T-helper 22 cell (primary cell): Measurements from ENCODE around the gene RGS11.
"Not testable (repeated sequence)": the region's sequence is repeated elsewhere in the genome, so short reads cannot be mapped to it uniquely, and the experiment has no call there.

Experiments
- DNase-seq: peaks from one replicate; pipeline ENCODE4 v3.0.0-alpha.2; 2020; ENCODE audit warnings: low read depth

The RGS11 gene

DNA sequence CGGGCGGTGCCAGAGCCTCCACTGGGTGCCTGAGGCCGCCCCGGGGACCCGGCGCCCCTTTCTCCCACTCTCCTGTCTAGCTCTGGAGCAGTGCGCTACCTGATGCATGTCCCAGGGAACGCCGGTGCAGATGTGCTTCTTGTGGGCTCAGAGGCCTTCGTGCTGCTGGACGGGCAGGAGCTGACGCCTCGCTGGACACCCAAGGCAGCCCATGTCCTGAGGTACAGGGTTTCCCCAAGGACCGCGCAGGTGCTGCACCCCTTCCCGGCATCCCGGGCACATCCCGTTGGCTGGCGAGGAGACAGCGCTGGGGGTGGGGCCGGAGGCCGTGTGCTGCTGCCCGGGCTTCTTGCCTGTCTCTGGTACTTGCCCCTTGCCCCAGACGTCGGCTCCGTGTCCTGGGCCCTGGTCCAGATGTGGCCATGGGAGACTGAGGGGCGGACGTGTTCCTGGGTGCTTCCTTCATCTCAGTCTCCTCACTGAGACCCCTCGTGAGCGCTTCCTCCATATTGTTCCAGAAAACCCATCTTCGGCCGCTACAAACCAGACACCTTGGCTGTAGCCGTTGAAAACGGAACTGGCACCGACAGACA lies 12.5 kb downstream of the RGS11 start:
- DNase-seq = no peak

DNA sequence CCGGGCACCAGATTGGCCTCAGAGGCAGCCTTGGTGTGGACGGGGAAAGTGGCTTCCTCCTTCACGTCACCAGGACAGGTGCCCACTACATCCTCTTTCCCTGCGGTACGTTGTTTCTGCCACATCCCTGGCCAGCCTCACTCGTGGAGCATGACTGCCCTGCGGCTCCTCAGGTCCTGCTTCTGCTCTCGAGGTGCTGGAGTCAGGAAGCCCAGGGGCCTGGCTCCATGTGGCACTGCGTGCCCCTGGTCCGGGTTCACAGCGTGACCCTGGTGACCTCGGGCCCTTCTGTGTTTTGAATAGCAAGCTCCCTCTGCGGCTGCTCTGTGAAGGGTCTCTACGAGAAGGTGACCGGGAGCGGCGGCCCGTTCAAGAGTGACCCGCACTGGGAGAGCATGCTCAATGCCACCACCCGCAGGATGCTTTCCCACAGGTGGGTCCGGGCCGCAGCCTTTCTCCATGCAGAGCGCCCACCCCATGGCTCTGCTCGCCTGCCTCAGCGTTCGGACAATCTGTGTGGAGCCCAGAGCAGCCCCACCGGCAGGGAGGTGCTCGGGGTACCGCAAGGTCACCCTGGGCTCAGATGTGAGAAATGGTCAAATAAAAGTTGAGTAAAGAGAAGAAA lies 13.5 kb downstream of the RGS11 start:
- DNase-seq = no peak

DNA sequence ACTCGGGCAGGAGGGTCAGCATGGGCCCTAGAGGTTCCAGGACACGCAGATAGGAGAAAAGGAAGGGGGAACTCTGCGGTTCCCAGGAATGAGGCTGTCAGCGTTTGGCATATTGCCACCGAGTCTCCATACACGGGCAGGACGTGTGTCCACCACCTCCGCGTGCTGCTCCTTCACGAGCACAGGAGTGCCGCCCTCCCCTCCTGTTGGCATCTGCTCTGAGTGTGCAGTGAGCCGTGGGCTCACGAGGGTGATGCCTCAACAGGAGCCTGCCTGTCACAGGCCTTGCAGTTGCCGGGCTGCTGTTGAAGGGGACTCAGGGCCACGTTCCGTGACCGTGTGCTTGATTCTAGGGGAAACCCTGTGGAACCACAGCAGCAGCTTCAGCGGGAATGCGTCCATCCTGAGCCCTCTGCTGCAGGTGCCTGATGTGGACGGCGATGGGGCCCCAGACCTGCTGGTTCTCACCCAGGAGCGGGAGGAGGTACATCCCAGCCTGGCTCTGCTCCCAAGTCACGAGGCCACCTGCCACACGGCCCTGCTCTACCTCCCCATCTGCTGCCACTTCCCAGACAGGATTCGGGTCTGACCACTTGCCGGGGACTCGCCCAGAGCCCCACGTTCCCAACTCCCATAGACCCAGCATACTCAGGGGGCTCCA lies 14.6 kb downstream of the RGS11 start:
- DNase-seq = no peak

DNA sequence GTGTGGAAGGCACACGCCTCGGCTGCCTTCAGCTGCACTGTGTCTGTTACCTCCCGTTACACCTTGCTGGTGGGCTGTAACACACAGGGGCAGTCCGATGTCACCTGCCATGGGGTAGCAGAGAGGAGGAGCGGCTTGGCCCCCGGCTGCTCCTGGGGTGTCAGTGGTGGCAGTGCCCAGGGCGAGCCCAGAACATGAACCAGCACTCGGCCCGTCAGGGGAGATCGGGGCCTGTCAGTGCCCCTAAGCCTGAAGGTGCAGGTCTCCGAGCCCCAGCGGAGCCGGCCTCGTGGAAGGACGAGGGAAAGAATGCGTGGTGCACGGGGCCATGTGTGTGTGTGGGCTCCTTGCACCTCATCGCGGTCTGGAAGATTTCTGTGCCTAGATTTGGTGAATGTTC lies 15.4 kb downstream of the RGS11 start:
- DNase-seq = no peak

DNA sequence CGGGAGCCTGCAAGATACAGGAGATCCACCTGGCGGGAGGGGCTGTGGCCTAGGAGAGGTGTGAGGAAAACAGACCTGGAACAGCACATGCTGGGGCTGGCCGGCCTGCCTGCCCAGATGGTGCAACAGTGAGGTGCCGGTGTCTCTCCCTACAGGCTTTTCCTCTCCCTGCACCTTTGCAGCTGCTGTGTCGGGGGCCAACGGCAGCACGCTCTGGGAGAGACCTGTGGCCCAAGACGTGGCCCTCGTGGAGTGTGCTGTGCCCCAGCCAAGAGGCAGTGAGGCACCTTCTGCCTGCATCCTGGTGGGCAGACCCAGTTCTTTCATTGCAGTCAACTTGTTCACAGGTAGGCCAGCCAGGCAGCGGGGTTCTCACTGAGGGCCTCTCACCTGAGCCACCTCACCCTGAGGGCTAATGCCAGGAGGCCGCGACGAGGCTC lies 15.9 kb downstream of the RGS11 start:
- no peak for DNase-seq

DNA sequence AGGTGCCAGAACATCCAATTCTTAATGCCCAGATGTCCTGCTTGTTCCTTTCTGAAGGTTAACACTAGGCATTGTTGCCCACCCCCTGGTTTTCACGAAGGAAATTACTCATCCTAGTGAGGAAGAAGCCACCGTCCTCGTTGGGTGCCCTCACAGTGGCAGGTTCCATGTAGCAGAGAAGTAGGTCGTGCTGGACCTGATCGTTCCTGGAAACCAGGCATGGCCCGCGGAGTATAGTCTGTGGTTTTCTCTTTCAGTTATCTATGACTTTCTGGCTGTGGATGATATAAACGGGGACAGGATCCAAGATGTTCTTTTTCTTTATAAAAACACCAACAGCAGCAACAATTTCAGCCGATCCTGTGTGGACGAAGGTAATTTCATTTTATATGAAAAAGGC lies 16.5 kb downstream of the RGS11 start:
- DNase-seq = no peak

DNA sequence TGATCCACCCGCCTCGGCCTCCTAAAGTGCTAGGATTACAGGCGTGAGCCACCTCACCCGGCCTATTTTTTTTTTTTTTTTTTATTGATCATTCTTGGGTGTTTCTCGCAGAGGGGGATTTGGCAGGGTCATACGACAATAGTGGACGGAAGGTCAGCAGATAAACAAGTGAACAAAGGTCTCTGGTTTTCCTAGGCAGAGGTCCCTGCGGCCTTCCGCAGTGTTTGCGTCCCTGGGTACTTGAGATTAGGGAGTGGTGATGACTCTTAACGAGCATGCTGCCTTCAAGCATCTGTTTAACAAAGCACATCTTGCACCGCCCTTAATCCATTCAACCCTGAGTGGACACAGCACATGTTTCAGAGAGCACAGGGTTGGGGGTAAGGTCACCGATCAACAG lies 17.7 kb downstream of the RGS11 start:
- not testable (repeated sequence) for DNase-seq

DNA sequence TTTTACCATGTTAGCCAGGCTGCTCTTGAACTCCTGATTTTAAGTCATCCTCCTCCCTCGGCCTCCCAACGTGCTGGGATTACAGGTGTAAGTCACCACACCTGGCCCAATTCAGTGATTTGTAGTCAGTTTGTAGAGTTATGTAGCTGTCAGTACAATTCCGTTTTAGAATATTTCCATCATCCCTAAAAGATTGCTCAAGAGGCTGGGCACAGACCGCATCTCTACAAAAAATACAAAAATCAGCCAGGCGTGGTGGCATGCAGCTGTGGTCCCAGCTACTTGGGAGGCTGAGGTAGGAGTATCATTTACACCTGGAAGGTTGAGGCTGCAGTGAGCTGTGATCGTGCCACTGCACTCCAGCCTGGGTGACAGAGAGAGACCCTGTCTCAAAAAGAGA lies 20.6 kb downstream of the RGS11 start:
- DNase-seq = no peak

DNA sequence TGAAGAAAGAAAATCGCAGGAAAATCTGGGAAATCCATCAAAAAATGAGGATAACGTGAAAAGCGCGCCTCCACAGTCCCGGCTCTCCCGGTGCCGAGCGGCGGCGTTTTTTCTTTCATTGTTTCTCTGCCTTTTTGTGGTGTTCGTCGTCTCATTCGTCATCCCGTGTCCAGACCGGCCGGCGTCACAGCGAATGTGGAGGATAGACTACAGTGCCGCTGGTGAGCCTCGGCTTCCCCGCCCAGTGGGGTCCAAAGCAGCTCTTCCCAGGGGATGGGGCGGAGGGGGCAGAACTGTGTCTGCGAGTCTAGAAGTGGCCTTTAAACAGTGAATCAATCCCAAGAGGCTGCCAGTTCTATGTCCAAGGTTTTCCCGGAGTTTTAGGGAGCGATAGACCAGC lies 21.3 kb downstream of the RGS11 start:
- no peak for DNase-seq

DNA sequence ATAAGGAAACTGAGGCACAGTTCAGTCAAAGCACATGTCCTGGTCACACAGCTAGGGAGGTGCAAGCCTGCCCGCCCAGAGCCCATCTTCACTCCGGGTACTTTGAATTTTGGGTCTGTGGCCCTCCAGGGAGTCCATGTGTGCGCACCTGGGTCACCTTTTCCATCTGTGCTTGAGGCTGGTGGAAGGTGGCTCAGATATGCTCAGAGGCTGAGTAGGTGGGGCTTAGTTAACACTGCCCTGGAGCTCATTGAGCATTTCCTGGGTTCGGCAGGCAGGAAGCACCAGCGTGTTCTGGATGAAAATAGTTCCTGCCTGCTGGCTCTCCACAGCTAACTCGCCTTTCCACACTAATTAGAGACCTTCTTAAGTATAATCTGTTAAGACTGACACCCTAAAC lies 21.9 kb downstream of the RGS11 start:
- no peak for DNase-seq

DNA sequence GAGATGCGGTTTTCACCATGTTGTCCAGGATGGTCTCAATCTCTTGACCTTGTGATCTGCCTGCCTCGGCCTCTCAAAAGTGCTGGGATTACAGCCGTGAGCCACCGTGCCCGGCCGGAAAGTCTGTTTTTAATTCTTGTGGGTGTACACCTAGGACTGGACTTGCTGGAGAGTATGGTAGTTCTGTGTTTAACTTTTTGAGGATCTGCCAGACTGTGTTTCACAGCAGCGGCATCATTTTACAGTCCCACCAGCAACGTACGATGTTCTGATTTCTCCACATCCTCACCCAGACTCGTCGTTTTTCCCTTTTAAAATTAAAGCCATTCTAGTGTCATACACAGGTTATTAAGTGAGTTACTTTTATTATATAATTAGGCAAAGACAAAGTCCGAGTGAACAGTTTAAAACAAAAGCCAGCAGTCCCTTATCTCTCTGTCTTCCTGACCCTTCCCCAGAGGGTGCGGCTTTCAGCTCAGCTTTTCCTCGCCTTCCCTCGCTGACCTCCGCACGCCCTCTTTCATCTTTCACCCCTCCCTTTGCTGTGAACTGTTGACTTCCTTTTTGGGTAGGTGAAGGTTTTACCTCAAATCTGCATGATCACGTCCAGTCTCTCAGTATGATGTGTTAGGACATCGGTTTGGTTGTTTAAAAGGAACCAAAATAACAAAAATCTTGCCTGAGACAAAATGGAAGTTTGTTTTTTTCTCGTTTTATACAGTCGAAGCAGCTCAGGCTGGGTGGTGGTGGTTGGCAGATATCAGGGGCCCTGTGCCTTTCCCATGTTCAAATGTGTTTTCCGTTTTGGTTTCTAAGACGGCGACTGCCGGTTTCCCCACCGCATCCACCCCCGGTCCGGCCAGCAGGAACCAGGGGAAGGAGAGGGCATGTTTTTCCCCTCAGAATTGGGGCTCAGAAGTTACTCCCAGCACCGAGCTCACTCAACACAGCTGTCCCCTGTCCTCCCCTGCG lies 23.1 kb downstream of the RGS11 start:
- no peak for DNase-seq

DNA sequence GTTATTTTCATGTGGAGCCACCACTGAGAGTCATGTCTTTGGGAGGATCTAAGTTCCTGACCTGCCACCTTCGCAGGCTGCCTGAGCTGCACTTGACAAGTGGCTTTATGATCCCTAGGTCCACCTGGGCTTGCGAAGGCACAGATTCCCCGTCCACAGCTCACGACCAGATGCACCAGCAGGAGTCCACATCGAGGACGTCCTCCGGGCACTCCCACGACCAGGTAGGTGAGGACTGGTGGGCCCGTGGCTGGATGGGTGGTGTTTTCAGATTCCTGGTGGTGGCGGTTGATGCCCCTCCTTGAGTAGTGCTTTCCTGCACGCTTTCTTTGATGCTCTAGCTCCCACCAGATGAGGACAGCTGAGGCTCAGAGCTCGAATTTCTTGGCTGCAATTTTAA lies 26.3 kb downstream of the RGS11 start:
- no peak for DNase-seq

DNA sequence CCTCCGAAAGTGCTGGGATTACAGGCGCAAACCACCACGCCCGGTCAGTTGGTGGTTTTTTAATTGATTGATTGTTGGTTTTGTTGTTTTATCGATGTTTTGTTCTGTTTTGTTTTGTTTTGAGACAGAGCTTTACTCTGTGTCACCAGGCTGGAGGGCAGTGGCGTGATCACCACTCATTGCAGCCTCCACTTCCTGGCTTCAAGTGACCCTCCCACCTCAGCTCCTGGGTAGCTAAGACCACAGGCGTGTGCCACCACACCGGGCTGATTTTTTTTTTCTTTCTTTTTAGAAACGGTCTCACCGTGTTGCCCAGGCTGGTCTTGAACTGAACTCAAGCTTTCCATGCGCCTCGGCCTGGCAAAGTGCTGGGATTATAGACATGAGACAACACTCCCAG lies 28.7 kb downstream of the RGS11 start:
- no peak for DNase-seq

DNA sequence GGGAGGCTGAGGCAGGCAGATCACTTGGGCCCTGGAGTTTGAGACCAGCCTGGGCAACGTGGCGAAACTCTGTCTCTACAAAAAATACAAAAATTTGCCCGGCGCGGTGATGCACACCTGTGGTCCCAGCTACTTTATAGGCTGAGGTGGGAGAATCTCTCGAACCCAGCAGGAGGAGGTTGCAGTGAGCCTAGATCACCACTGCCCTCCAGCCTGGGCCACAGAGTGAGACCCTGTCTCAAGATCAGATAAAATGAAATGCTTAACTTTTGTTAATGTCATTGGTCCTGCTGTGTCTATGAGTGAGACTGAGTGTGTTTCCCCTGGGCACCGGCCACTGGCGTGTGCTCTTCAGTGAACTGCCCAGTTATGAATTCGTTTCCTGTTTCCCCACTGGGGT lies 30.6 kb downstream of the RGS11 start:
- no peak for DNase-seq

DNA sequence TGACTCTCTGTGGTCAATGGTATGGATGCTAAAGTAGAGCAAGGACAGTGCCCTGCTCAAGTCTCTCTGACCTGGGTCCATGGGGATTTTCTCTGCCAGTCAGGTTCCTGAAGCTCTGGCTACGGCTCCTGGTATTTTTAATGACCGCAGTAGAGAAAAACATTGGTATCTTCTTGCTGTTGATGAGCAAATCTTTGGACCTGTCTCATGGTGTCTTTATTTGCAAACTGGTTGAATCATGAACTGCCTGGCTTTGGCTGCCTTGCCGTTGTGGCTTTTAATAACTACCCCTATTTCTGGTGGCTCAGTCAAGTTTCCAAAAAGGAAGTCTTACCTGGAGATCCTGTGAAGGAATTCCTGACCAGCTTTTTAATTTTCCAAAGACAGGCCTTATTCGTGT lies 32.4 kb downstream of the RGS11 start:
- no peak for DNase-seq

DNA sequence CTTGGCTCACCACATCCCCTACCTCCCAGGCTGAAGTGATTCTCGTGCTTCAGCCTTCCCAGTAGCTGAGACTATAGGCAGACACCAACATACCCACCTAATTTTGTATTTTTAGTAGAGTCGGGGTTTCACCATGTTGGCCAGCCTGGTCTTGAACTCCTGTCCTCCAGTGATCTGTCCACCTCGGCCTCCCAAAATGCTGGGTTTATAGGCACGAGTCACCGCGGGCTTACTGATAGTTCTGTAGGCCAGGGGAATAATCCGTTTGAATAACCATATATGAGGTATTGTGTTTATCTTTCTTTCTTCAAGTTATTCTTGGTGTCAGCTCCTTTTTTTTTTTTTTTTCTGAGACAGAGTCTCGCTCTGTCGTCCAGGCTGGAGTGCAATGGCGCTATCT lies 33.5 kb downstream of the RGS11 start:
- DNase-seq = no peak

DNA sequence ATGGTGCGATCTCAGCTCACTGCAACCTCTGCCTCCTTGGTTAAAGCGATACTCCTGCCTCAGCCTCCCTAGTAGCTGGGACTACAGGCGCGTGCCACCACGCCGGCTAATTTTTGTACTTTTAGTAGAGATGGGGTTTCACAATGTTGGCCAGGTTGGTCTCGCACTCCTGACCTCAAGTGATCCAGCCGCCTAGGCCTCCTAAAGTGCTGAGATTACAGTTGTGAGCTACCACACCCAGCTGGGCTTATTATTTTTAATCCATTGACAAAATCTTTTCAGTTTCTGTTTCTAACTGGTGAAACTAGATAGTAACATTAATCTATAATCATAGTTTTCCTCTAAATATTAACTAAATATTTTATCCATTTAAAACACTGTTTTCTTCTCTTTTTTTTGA lies 35.2 kb downstream of the RGS11 start:
- no peak for DNase-seq

DNA sequence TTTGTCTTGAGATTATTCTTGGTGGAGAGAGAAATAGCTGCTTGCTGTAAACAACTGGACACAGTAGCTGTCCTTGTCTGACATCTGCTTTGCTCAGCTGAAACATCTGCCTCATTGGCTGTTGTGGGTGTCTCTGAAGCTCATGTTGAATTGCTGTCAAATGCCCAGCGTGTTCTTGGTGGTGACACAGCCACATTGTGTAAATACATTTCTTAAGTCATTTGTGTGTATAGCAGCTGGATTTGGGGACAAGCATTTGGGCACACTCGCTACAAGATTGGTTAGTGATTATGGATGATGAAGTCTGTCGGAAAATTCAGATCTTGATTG lies 35.8 kb downstream of the RGS11 start:
- no peak for DNase-seq

DNA sequence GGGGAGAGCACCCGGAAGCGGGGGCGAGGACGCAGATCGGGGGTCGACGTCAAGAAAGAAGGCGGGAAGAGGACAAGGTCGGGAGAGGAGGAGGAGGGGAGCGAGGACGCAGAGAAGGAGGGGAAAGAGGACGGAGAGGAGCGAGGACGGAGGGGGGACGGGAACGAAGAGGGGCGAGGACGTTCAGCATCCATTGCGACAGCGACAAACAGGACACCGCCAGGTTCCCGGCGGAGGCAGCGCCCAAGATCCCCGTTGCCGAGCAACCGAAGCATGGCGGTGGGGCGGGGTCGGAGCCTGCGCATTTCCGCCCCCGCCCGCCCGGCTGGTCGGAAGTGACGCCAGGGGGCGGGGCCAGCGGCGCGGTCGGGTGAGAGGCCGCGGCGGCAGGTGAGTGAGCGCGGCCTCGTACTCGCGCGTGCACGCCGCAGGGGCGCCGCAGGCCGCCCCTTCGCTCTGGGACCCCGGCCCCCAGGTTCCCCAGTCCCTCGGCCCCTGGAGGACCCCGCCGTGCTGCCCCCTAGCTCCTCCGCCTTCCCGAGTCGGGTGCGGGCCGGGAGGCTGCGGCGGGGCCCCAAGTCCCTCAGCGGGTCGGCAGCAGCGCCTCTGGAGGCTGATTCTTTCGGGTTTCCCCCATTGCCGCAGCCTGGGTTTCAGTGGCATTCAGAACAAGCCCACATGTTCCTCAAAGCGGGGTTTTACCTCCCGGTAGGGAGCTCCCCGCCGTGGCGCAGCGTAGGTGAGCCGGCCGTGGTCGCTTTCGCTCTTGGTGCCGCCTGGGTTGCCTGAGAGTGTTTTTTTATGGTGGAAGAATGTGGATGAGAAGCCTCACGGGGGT lies 41.1 kb downstream of the RGS11 start, which contains the start of gene FAM234A:
TSS of gene FAM234A (plus strand) at position 354 of the 838 bp plus-strand sequence. CDS start 19,593 bp downstream, outside the sequence.
- DNase-seq = peak; percentile 89

DNA sequence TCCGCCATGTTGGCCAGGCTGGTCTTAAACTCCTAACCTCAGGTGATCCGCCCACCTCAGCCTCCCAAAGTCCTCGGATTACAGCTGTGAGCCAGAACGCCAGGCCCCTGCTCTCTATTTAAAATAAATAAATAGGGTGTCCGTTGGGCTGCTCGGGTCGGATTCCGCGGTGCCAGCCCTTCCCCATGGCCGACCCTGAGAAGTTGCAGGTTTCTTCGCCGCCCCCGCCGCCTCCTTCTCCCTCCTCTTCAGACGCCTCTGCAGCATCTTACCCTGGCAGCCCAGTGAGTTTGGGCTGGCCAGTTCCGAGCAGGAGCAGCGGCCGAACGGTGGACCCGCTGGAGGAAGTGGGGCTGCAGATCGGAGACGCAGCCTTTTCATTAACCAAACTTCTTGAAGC lies 44.8 kb downstream of the RGS11 start:
- DNase-seq = no peak

DNA sequence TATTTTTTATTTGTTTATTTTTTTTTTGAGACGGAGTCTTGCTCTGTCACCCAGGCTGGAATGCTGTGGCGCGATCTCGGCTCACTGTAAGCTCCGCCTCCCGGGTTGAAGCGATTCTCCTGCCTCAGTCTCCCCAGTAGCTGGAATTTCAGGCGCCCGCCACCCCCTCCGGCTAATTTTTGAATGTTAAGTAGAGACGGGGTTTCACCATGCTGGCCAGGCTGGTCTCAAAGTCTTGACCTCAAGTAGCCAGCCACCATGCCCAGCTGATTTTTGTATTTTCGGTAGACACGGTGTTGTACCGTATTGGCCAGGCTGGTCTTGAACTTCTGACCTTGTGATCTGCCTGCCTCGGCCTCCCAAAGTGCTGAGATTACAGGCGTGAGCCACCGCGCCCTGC lies 45.4 kb downstream of the RGS11 start:
- not testable (repeated sequence) for DNase-seq
